22Rv1 (cell line): ENCODE results near the gene ZNF761.
"Not testable (repeated sequence)": the region's sequence is repeated elsewhere in the genome, so short reads cannot be mapped to it uniquely, and the experiment has no call there.

Experiments used
- ZFX ChIP-seq: fragments of 450-650 bp; IDR thresholded peaks from 2 replicates; pipeline ENCODE4 v1.6.1; 2017; ENCODE audit warnings: antibody characterized with exemption, borderline replicate concordance
- TF ChIP-seq, protein P1 (sequence below): fragments of 450-650 bp; IDR thresholded peaks from 2 replicates; pipeline ENCODE4 v1.5.1; 2017; ENCODE audit warnings: mild to moderate bottlenecking

DNA sequence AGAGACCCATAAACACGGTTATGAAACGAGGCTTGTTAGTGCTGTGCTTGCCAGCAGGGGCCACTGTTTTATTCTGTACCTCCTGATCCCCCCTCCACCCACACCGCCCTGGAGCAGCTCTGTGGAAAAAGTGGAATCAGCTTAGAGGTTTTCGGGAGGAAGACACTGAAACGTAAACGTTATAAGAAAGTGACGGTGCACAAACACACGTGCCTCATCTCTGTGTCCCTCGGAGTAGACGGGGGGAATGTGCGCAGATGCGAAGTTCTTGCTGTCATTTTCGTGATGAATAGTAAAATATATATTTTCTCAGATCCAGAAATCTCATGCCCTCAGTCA is 72.5 kb downstream of the ZNF761 start:
- TF ChIP-seq, protein P1, sequence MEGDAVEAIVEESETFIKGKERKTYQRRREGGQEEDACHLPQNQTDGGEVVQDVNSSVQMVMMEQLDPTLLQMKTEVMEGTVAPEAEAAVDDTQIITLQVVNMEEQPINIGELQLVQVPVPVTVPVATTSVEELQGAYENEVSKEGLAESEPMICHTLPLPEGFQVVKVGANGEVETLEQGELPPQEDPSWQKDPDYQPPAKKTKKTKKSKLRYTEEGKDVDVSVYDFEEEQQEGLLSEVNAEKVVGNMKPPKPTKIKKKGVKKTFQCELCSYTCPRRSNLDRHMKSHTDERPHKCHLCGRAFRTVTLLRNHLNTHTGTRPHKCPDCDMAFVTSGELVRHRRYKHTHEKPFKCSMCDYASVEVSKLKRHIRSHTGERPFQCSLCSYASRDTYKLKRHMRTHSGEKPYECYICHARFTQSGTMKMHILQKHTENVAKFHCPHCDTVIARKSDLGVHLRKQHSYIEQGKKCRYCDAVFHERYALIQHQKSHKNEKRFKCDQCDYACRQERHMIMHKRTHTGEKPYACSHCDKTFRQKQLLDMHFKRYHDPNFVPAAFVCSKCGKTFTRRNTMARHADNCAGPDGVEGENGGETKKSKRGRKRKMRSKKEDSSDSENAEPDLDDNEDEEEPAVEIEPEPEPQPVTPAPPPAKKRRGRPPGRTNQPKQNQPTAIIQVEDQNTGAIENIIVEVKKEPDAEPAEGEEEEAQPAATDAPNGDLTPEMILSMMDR: peak; percentile 63
- TF ChIP-seq ZFX: not testable (repeated sequence)
